OCI-LY1 (cell line): ENCODE measurements around the gene CD46.

Experiments
- EZH2 ChIP-seq: fragments of 200-600 bp; sonication (generic), shearing (Covaris generic); IDR thresholded peaks from 2 replicates; pipeline ENCODE4 v1.8.0; 2017; ENCODE audit warnings: borderline replicate concordance, mixed run types, mild to moderate bottlenecking, antibody characterized with exemption, low read length, moderate library complexity, mixed read lengths
- TF ChIP-seq, protein P1 (sequence below): fragments of 200-600 bp; sonication (generic), shearing (Covaris generic); IDR thresholded peaks from 2 replicates; pipeline ENCODE4 v1.5.1; 2017; ENCODE audit warnings: mild to moderate bottlenecking, antibody characterized with exemption, low read length, moderate library complexity, mixed read lengths

- TF ChIP-seq, protein P1, sequence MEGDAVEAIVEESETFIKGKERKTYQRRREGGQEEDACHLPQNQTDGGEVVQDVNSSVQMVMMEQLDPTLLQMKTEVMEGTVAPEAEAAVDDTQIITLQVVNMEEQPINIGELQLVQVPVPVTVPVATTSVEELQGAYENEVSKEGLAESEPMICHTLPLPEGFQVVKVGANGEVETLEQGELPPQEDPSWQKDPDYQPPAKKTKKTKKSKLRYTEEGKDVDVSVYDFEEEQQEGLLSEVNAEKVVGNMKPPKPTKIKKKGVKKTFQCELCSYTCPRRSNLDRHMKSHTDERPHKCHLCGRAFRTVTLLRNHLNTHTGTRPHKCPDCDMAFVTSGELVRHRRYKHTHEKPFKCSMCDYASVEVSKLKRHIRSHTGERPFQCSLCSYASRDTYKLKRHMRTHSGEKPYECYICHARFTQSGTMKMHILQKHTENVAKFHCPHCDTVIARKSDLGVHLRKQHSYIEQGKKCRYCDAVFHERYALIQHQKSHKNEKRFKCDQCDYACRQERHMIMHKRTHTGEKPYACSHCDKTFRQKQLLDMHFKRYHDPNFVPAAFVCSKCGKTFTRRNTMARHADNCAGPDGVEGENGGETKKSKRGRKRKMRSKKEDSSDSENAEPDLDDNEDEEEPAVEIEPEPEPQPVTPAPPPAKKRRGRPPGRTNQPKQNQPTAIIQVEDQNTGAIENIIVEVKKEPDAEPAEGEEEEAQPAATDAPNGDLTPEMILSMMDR: no peak
- TF ChIP-seq EZH2: no peak
Observed at GRCh38 chr1:207842506-207842905, 90.7 kb downstream of the CD46 start.
